Stimulated activated CD4-positive, alpha-beta T cell treated with anti-CD3 and anti-CD28 coated beads, Interleukin-12 subunit alpha, Interleukin-12 subunit beta, amount 100 ng/mL, for 48 hours (primary cell): Measurements from ENCODE around the gene RAPGEF3.

Source experiments
- DNase-seq, 3 donors: peaks; one replicate each; pipeline ENCODE4 v3.0.0-alpha.2; 2020; ENCODE audit warnings: low read depth in 2 of 3, low spot score in 1 of 3

RAPGEF3 gene

DNA sequence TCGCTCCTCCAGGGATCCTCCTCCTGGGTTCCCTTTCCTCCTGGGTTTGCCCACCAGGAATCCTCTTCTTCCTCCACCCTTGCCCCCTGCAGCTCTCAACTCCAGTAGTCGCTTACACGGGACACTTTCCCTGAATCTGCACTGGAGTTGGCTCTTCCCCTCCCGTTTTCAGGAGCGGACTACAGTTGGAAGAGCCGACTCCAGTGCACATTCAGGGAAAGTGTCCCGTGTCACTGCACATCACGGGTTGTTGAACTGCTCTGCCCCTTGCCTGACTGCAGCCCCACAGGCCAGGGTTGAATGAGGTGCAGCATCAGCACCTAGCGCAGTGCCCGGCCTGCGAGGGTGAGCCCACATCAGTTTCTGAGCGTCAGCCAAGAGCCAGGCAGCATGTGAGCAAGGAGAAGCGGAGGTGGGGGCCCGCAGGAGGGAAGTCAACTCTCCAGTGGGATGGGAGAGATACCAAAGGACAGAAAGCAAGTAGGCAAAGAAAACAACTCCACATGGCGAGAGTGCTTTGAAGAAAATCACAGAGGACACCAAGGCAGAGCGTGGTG, 13.1 kb downstream of the RAPGEF3 start:
- no peak for DNase-seq

DNA sequence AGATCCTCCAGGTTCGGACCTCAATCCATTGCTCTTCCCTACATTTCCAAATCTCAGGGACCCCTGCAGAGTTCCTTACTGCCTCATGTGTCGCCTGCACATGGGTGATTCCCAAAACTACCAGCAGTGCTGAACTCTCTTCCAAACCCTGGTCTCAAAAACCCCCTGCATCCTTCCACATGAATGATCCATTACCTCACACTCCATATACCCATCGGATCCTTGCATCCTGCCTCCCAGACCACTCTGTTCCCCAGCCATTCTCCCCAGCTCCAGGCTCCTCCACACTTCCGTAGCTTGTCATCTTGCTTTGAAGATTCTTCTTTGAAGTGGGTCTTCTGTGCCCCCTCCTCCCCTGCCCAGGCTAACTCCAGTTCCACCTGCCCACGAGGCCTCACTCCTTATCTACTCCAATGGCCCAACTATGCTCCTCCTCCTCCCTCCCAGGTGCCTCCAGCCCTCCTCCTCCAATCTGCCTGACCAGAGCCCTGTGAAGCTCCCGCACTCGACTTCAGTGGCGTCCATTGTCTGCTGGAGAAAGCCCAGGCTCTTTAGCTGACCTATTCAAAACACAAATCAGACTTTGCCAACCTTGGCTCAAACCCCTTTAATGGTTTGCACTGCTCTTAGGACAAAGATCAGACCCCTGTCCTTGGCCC, 13.8 kb downstream of the RAPGEF3 start:
- no peak for DNase-seq

DNA sequence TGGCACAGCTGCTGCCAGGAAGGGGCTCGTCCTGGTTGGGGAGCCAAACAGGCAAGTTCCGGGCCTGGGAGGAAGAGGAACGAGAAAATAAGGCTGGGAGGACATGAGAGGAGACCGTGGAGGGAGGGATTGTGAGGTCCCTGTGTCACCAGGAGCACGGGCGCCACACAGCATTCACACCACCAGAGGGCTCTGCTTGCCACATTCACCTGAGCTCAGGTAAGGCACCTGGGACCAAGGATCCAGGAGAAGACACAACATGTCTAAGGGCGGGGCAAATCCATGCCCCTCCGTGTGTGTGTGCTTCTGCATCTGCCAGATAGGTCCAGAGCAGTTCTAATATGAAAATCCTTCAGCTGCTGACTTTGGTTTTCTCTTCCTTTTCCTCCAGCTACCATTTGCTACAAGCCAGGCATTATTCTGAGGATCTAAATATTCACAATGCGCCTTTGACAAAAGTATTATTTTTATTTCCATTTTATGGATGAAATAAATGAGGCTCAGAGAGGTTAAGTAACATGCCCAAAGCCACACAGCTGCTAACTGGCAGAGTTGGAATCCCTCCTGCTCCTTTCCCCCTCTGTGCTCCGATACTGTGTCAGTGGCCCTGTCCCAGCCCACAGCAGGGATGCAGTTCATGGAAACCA, 14.6 kb downstream of the RAPGEF3 start:
- peak; percentile 27 to 39 (median 31) for DNase-seq

DNA sequence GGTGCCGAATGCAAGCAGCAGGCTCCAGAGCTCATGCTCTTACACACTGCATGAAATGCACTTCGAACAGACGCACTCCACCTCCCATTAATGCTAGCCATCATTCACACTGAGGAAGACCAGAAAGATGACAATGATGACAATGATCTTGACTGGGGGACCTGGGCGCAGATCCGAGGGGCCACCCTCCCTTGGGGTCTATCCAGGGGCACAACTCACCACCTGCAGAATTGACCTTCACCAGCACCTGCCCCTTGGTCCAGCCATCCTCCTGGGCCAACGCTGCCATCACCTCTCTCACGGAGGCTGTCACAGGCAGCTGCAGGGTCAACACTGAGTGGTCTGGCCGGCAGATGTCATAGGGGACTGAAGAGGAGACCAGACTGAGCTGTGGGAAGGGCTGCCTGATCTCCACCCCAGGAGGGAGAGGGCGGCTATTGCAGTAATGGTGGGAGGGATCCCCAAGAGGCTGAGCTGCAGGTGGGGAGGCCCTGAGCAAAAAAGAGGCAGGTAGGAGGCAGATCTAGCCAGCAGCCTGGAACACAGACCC, 15.3 kb downstream of the RAPGEF3 start:
- no peak for DNase-seq

DNA sequence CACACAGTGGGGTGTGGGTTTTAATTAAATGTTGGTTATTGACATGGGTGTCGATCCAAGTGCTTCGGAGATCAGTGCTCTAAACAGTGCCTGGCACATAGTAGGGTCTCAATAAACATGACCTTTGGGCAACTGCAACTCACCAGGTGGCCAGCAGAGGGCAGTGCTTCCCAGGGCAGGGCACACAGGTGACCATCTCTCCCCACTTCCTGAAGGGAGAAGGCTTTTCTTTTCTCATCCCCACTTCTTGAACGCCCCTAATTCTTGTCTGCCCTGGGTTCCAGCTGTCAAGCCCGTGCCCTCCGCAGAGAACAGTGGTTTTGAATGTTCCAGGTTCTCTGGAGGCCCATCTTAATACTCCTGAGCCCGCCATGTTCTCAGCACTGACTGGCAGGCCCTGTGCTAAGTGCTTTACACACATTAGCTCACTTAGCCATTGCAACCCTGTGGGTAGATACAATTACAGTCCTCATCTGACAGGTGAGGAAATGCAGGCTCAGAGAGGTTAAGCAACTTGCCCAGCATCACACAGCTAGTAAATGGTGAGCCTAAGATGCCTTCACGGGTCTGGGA, 16.3 kb downstream of the RAPGEF3 start:
- DNase-seq, result peak; percentile 56 to 83 (median 71)

DNA sequence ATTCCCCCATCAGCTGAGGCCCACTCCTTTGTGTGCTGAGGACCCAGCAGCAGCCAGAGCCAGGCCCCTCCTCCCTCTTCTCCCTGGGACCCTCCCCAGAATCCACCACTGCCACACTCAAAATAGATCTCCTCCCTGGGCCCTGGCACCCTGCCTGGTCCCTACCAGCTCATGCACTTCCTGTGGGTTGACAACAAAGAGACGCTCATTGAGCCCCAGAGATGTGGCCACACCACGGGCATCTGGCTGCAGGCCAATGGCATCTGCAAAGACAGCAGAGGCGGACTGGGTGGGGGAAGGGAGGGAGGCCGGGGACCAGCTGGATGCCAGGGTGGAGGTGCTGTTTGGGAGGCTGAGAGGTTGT, 17.4 kb downstream of the RAPGEF3 start:
- peak in 2 of 3 donors; percentile 30 to 31 for DNase-seq

DNA sequence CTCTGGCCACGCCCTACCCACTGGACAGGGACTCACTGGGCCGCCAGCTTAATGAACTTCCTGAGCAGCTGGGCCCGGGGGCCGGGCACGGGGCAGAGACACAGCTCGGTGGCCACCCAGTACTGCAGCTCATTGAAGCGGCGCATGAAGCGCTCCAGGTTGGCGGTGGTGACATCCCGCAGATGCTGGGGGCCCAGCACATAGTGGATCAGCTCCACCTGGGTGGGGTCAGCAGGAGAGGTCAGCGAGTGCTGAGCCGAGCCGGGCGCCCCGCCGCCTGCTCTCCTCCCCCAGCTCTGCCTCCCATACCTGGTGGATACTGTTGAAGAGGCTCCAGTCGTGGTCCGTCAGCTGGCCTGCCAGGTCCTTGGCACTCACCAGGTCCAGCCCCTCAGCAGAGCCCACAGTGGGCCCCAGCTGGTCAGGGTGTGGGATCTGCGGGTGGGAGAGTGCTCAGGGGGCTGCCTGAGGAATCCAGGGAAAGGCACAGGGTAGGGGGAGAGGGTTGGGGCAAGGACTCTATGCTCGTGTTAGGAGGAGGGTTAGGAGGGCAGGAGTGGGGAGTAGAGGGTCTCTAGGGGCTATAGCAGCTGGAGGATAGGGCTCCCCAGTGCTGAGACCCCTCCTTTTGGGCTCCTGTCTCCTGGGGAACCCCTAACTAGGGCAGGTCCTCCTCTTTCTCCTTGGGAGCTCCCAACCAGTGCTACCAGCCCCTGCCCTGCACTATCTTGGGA, 17.9 kb downstream of the RAPGEF3 start:
- no peak for DNase-seq

DNA sequence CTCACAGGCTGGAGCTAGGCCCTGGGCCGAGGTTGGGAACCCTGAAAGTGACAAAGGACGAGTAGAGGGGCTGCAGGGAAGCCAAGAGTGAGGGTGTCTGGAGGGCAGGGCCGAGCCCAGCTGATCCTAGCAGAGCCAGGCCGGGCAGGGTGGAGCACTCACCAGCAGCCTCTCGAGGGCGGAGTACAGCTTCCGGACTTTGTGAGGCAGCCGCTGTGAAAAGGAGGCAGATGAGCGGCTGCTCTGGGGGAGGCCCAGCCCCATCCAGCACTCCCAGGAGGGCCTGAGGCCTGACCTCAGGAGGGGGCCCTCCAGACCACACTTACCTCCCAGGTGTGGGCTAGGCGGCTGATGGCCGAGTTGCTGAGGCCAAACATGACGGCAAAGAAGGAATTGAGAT, 18.7 kb downstream of the RAPGEF3 start:
- no peak for DNase-seq

DNA sequence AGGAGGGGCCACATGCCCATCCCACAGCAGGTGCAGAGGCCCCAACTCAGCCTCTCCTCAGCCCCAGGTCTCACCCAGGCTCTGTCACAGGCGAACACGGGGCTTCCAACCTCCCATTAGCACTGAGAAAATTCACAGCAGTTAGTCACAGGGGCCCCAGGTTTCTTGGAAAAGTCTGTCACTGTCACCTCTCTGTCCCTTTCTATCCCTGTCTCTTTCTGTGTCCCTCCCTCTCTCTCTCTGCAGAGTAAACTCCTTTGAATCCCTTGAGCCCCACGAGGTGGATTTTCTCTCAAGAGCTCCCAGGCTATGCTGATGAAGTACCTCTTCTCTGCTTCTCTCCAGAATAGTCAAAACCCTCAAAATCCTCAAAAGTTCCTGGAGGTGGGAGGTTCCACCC, 19.4 kb downstream of the RAPGEF3 start:
- no peak for DNase-seq

DNA sequence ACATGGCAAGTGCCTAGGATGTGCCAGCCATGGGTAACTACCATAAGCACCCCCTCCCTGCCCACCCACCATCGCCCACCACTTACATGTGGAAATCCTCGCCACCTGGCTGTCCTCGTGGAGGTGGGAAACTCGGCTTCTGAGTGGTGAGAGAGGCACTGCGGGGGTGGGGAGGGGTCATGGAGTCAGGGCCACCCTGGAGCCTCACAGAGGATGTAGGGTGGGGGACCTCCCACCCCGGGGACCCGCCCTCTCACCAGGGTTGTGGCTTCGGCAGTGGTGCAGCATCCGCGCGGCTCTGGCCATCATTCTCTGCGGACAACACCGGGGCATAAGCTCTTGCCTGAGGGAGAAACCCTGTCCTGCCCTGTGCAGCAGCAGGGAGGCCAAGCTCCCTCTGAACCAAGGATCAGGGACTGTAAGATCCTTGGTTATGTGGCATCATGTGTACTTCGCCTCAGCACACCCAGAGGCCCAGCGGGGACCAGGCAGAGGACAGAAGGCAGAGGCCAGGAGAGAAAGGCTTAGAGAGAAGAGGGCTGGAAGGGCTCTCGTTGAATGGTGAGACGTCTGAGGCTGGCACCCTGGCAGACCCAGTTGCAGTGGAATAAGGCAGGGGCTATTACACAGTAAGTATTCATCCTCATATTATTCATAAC, 20.6 kb downstream of the RAPGEF3 start:
- no peak for DNase-seq

DNA sequence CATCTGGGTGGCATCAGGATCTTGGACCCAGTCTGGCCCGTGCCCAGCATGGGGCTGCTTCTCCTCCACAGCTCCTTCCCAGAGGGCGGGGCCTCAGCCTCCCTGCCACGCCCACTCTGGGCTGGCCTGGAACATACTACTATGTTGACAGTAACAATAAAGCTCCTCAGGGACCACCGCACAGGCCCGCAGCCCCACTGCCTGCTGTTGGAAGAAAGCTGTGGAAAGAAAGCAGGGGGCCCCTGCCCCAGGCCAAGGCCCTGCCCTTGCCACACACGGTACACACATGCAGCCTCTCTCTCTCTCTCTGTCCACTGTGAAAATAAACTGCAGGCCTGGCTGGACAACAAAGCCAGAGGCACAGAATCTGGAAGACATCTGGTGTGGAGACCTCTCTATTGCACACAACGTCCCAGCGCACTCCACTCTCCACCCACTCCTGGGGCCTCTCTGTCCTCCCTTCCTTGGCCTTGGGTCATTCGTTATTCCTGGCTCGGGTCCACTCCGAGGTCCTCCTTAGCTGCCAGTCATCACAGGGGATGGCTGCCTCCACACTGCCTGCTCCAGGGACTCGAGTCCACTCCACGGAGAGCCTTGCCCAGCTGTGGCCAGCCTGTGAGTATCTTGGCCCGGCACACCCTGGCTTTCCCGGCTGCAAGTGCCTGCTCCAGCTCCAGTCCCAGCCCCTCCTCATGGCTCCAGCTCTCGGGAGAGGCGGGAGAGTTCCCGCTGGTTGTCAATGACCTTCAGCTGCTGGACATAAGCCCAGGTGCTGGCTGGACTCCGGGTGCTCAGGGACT, 21.6 kb downstream of the RAPGEF3 start:
- DNase-seq, result no peak

DNA sequence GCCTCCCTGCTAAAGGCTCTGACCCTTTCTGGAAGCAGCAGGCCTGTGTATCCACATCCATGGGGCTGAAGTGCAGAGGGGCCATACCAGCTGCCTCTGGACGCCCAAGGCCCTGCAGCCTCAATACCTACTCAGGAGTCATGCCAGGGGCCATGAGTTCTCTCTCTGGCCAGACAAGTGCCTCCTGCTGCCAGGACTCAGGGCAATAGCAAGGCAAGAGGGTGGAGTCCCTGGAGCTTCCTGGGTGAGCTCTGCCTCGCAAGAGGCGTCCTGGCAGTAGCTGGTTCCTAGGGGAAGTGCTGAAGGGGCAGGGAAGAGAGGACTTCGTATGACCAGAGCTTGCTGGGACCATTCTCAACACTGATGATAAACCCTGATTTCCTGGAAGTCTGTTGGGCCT, 22.5 kb downstream of the RAPGEF3 start:
- DNase-seq, result no peak

DNA sequence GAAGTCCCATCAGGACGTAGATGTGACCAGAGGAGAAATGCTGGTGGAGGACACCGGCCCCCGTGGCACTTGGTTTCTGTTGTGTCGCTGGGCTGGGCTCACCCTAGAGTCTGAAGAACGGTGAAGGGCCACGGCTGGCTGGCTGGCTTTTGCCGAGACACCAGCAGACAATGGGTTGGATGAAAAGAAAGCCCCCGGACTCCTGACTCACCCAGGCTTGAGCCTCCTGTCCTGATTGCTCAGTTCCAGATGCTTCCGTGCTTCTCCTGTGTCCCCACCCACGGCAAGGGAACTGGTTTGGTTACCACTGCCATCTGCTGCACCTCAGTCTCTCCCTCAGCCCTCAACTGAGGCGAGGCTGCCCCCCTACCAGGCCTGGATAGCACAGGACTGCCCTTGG, 23.0 kb downstream of the RAPGEF3 start:
- DNase-seq, result no peak

DNA sequence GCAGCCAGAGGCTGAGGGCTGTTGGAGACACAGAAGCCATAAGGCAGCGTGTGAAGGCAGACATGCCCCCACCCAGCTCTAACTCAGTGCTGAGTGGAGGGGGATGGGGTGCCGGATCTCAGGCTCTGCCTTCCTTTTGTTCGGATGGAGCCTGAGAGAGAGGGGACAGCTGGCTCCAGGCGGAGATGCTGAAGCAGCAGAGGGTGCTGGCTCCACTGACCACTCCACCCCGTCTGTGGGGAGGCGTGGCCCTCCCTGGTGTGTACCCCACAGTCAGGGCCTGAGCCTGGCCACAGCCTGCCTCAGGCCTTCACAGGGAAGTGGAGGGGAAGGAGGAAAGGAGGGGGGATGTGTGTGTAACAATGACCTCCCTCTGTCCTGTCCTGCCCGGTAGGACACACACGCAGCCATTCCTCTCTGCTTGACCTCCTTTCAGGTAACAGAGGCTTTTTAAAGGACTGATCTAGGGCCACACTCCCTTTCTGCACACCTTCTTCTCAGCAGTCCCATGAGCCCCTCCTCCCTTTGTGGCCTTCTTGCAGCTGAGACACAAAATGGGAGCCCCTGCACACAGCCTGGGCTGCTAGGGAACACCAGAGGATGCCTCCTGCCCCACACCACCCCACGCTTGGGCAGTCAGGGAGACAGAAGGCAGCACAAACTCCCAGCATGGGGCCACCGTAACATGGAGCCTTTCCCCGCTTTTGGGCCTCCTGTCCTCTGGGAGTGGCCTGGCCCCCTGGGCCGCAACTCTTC, 23.8 kb downstream of the RAPGEF3 start:
- DNase-seq, result no peak

DNA sequence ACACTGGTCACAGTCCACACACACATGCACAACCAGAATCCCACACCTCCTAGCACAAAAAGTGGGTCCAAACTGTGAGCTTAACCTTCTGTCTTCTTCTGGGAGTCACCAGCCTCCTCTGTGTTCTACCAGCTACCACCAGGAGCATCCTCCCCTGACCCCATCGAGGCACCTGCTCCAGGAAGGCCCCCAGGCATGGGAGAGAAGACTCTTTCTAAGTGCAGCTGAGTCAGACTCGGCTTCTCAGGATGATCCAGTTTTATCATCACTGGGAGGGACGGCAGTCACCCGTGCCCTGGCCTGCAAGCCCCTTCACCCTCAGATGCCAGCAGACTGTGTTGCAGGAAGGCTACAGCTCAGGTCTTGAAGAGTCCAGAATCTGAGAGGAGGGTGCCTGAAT, 25.5 kb downstream of the RAPGEF3 start:
- no peak for DNase-seq

DNA sequence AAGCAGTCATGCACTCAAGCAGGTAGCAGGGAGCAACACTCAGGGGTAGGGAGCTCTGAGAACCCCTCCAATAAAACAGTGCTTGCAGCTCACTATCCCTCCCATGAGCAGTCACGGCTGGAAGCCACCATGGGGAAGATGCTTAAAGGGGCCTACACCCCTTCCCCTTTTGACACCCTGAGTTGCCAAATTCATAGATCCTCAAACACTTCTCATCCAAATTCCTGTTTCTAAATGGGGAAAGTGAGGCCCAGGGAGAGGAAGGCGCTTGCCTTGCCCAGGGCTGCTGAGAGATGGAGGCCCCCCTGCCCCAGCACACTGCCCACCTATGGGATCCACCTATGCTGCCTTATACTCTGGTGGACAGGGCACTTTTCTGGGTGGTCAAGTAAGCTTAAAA, 26.2 kb downstream of the RAPGEF3 start:
- DNase-seq, result no peak

DNA sequence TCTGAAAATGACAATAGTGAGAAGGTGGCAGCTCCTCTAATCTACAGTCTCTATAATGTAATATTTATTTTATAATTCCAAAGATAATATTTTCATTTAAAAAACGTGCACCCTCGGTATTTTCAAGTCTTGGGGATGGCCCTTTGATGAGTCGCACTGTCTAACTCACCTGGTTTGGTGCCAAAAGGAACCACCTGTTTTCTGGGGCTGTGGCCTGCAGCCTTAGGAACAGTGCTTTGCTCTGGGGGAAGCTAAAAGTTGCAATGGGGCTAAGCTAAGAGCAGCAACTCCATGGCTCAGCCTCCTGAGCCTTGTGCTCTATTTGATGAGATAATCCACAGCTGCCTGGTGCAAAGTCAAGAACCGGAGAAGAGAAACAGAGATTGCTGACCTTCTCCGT, 27.0 kb downstream of the RAPGEF3 start:
- no peak for DNase-seq

DNA sequence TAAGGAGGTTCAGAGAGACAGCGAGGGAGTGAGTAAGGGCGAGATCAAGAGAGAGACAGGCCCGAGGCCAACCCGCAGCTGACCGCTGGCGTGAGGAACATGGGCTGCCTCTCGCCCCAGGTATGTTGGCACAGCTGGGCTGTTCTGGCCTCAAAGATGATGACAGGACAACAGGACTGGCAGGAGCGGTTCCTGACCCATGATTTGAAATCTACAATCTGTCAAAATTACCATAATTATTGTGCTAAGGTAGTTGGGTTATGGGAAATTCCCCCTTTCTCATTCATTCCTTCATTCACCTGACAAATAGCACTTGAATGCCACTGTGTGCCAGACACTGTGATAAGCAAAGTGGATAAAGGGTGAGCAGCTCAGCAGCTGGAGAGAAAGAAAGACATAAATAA, 28.3 kb downstream of the RAPGEF3 start:
- no peak for DNase-seq

DNA sequence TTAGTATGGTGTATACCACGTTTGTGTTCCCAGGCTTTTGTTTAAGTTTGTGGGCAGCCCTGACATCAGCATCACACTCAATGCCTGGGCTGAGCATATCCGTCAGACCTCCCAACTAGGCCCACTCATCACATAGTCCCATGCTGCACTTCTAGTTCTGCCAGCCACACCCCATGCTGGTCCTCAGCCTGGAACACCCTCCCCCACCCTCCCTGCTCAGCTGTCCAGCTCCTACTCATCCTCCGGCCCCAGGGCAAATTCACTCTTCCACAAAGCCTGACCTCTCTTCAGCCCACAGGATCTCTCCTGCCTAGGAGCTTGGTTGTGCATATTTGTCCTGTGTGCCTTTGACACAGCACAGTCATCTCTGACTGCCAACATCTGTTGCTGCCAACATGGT, 29.4 kb downstream of the RAPGEF3 start:
- DNase-seq, result no peak

DNA sequence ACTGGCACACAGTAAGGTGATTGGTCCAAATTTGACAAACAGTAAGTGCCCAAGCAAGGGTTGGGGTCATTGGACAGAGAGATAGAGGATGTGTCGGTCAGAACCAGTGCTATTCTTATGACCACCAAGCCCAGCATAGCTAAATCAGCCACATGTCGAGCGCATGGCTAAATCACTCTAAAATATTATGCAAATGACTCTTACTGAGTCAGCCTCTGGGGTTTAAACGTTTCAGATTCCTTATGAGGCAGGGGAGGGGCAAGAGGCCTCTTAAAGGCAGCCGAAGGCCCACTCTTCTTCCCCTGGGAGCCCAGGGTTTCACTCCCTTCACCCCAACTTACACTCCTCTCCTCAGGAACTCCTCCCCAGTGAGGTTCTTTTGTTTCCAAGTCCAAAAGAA, 32.8 kb downstream of the RAPGEF3 start:
- DNase-seq, result no peak
